Fibroblast of lung (primary cell): ENCODE data around the gene HECTD1. TPM values are rescaled to one million over a fixed set of nuclear protein-coding genes. Genes with fewer than 3 reads are reported as not detected.

Source experiments
- DNase-seq, 2 donors: peaks; one replicate each; pipeline versions ENCODE4 v3.0.0 to v3.0.0-alpha.2; 2010; ENCODE audit warnings: low read depth in 2 of 2
- H2AFZ ChIP-seq: 2 replicates; pipeline ENCODE4 v1.5.1; 2012; ENCODE audit warnings: low read length, control low read depth, inconsistent platforms
- H3K27ac ChIP-seq: 2 replicates; pipeline ENCODE4 v1.5.1; 2011; ENCODE audit warnings: low read length, control low read depth; ENCODE audit not compliant: insufficient read depth
- H3K27me3 ChIP-seq: 2 replicates; pipeline ENCODE4 v1.5.1; 2011; ENCODE audit warnings: mild to moderate bottlenecking, low read length; ENCODE audit not compliant: control insufficient read depth, insufficient read depth
- H3K36me3 ChIP-seq: 2 replicates; pipeline ENCODE4 v1.5.1; 2011; ENCODE audit warnings: low read length; ENCODE audit not compliant: control insufficient read depth, insufficient read depth
- H3K4me1 ChIP-seq: 2 replicates; pipeline ENCODE4 v1.5.1; 2011; ENCODE audit warnings: low read length; ENCODE audit not compliant: control insufficient read depth, insufficient read depth; ENCODE audit errors: extremely low read depth
- H3K4me2 ChIP-seq: 2 replicates; pipeline ENCODE4 v1.5.1; 2011; ENCODE audit warnings: low read length, control low read depth; ENCODE audit not compliant: insufficient read depth; ENCODE audit errors: extremely low read depth
- H3K4me3 ChIP-seq, 4 experiments: fragments of 200-600 bp in 1 of 4; sonication (generic) in 1 of 4; replicated peaks in 1 of 4; 2 replicates each; pipeline ENCODE4 v1.5.1; 2011 to 2016; ENCODE audit warnings: low read length in 4 of 4, low read depth in 3 of 4, mild to moderate bottlenecking in 3 of 4, control low read depth in 2 of 4, inconsistent platforms in 1 of 4, mixed read lengths in 1 of 4; ENCODE audit not compliant: insufficient read depth in 1 of 4; ENCODE audit errors: control extremely low read depth in 1 of 4
- H3K79me2 ChIP-seq: 2 replicates; pipeline ENCODE4 v1.5.1; 2012; ENCODE audit warnings: mild to moderate bottlenecking, low read length, inconsistent platforms; ENCODE audit not compliant: control insufficient read depth, insufficient read depth
- H3K9ac ChIP-seq: 2 replicates; pipeline ENCODE4 v1.5.1; 2011; ENCODE audit warnings: mild to moderate bottlenecking, low read length, control low read depth; ENCODE audit not compliant: insufficient read depth
- H3K9me3 ChIP-seq: 2 replicates; pipeline ENCODE4 v1.5.1; 2012; ENCODE audit warnings: low read depth, low read length; ENCODE audit not compliant: control insufficient read depth, insufficient read depth
- H4K20me1 ChIP-seq: 2 replicates; pipeline ENCODE4 v1.5.1; 2011; ENCODE audit warnings: low read length; ENCODE audit not compliant: control insufficient read depth, insufficient read depth; ENCODE audit errors: extremely low read depth
- EZH2 ChIP-seq: IDR thresholded peaks from 2 replicates; pipeline ENCODE4 v1.5.1; 2012; ENCODE audit warnings: low read length, control low read depth, mild to moderate bottlenecking; ENCODE audit errors: missing control alignments
- polyA plus RNA-seq, 2 donors: library from polyadenylated mRNA; depleted of rRNA in 1 of 2; stranded (reverse) in 1 of 2; unstranded in 1 of 2; fragments of >200 nt; gene quantifications; 2 replicates each; pipeline ENCODE4 v1.2.1, GENCODE V29; 2011 to 2012; ENCODE audit warnings: missing spikeins in 1 of 2
- total RNA-seq: library from RNA; depleted of rRNA; stranded (reverse); fragments of >200 nt; gene quantifications from 2 replicates; pipeline ENCODE4 v1.2.1, GENCODE V29; 2014
- TF ChIP-seq, protein P1 (sequence below), 2 donors: IDR thresholded peaks in 1 of 2; conservative IDR thresholded peaks in 1 of 2; 1 replicate in 1 of 2; 2 replicates in 1 of 2; pipeline ENCODE4 v1.5.1; 2011 to 2012; ENCODE audit warnings: low read length in 2 of 2, control low read depth in 1 of 2, inconsistent platforms in 1 of 2, low read depth in 1 of 2, mild to moderate bottlenecking in 1 of 2

HECTD1 gene
- total and polyA plus RNA-seq, 2 donors (not counting 1 experiment from before 2014, with no cell fraction given), result 135 to 534 TPM

DNA sequence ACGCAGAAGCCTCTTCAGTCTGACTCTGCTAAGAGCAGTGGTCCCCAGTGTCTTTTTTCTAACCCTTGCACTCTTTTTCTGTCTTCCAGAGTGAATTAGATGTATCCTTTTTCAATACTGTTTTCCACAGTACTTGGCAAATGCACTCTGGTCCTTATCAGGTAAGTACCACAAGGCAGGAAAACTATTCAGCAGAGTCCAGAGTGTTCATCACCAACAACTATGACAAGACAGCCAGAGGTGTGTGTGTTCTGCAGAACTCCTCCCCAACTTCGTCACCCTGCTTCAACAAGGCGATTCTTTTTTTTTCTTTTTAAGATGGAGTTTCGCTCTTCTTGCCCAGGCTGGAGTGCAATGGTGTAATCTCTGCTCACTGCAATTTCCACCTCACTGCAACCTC, 127.1 kb downstream of the HECTD1 start:
- H3K4me1 ChIP-seq, result peaks cover 4% of the 10 kb centered on the region
- no peak overlapping the region for H3K27ac ChIP-seq
- DNase-seq, result no peak
- TF ChIP-seq, protein P1, sequence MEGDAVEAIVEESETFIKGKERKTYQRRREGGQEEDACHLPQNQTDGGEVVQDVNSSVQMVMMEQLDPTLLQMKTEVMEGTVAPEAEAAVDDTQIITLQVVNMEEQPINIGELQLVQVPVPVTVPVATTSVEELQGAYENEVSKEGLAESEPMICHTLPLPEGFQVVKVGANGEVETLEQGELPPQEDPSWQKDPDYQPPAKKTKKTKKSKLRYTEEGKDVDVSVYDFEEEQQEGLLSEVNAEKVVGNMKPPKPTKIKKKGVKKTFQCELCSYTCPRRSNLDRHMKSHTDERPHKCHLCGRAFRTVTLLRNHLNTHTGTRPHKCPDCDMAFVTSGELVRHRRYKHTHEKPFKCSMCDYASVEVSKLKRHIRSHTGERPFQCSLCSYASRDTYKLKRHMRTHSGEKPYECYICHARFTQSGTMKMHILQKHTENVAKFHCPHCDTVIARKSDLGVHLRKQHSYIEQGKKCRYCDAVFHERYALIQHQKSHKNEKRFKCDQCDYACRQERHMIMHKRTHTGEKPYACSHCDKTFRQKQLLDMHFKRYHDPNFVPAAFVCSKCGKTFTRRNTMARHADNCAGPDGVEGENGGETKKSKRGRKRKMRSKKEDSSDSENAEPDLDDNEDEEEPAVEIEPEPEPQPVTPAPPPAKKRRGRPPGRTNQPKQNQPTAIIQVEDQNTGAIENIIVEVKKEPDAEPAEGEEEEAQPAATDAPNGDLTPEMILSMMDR (conservative IDR thresholded peaks at IDR 0.05 in 1 of 2, IDR thresholded peaks at IDR 0.05 in 1 of 2; ENCODE audit: low read depth in 1 of 2, low read length in 2 of 2), result no peak
- no peak for TF ChIP-seq EZH2
- H3K9ac ChIP-seq, result no peak overlapping the region
- no peak overlapping the region for H2AFZ ChIP-seq
- H3K9me3 ChIP-seq, result no peaks in the 10 kb centered on the region
- no peaks in the 10 kb centered on the region for H4K20me1 ChIP-seq
- H3K36me3 ChIP-seq, result no peaks in the 10 kb centered on the region
- H3K79me2 ChIP-seq, result no peaks in the 10 kb centered on the region
- no peaks in the 10 kb centered on the region for H3K27me3 ChIP-seq
- no peak overlapping the region for H3K4me2 ChIP-seq
- H3K4me3 ChIP-seq, result no peak overlapping the region

DNA sequence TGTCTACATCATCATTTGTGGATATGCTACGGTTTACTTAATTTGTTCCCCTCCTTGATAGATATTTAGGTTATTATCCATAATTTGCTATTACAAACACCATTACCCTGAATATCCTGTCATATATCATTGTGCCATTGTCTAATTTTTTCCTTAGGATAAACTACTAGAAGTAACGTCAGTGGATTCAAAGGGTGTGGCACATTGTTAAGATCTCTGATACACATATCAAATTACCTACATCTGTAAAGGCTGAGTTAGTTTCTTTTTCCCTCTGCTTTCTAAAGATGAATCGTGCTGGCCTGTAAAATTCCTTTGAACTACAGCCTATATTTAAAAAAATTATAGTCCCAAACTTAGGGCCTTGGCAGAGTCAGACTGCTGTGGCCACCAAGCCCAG, 127.5 kb downstream of the HECTD1 start:
- Histone ChIP-seq H2AFZ (no peak overlapping the region), H3K9me3 (no peaks in the 10 kb centered on the region), H3K4me2 (peak overlapping the region; percentile 5), H4K20me1 (no peaks in the 10 kb centered on the region), H3K9ac (no peak overlapping the region), H3K4me1 (peaks cover 4% of the 10 kb centered on the region), H3K4me3 (no peak overlapping the region), H3K27ac (no peak overlapping the region), H3K79me2 (no peaks in the 10 kb centered on the region), H3K27me3 (no peaks in the 10 kb centered on the region), H3K36me3 (no peaks in the 10 kb centered on the region)
- DNase-seq, result peak; percentile 57
- TF ChIP-seq, protein P1 (conservative IDR thresholded peaks at IDR 0.05 in 1 of 2, IDR thresholded peaks at IDR 0.05 in 1 of 2; ENCODE audit: low read depth in 1 of 2, low read length in 2 of 2), result no peak
- TF ChIP-seq EZH2, result no peak

DNA sequence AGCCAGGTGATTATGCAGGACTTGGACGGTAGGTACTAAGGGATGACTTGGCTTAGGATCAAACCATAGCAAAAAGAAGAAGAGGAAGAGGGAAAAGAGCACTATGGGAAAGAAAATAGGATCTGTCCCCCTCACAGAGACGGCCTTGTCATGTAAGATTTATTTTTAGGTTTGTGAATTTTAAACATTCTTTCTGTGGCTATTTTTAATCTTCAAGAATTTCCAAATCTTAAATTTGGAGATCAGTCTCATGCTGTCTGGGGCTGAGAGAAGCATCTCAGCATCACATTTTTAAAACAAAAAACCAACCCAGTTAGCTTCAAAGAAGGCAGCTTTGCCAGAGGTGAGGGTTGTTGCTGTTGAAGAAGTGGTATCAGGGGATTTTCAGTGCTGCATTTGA, 128.8 kb downstream of the HECTD1 start:
- TF ChIP-seq, protein P1 (conservative IDR thresholded peaks at IDR 0.05 in 1 of 2, IDR thresholded peaks at IDR 0.05 in 1 of 2; ENCODE audit: low read depth in 1 of 2, low read length in 2 of 2), result no peak
- TF ChIP-seq EZH2, result no peak
- Histone ChIP-seq H3K79me2 (no peaks in the 10 kb centered on the region), H3K4me2 (no peak overlapping the region), H3K36me3 (no peaks in the 10 kb centered on the region), H3K27ac (no peak overlapping the region), H3K4me1 (peaks cover 4% of the 10 kb centered on the region), H2AFZ (no peak overlapping the region), H3K27me3 (no peaks in the 10 kb centered on the region), H3K9ac (no peak overlapping the region), H3K4me3 (no peak overlapping the region), H4K20me1 (no peaks in the 10 kb centered on the region), H3K9me3 (no peaks in the 10 kb centered on the region)
- no peak for DNase-seq
